HG03175 (cell line): Measurements from ENCODE around the gene SOS1.
"Not testable (repeated sequence)": the region's sequence is repeated elsewhere in the genome, so short reads cannot be mapped to it uniquely, and the experiment has no call there.

Source experiments
- ATAC-seq: cut with Tn5 transposase; IDR thresholded peaks from one replicate; pipeline ENCODE4 v1.9.1; 2021; ENCODE audit warnings: mild to moderate bottlenecking, moderate library complexity; ENCODE audit not compliant: unreplicated experiment

SOS1 gene

GRCh38 chr2:39120771-39121522 lies at the start of gene SOS1:
TSS of gene SOS1 (minus strand) at chr2:39121051. CDS start at chr2:39120422, 629 bp downstream.
- ATAC-seq: peak; percentile 45

- ATAC-seq: no peak
Measured at GRCh38 chr2:39164089-39164488, 43.2 kb upstream of the SOS1 start.

GRCh38 chr2:39160982-39161381 lies 40.1 kb upstream of the SOS1 start:
- no peak for ATAC-seq

- no peak for ATAC-seq
Measured at GRCh38 chr2:39159283-39159682, 38.4 kb upstream of the SOS1 start.

GRCh38 chr2:39158351-39158750 lies 37.5 kb upstream of the SOS1 start:
- ATAC-seq: no peak

- ATAC-seq: no peak
Measured at GRCh38 chr2:39156846-39157245, 36.0 kb upstream of the SOS1 start.

GRCh38 chr2:39156107-39156506 lies 35.3 kb upstream of the SOS1 start:
- no peak for ATAC-seq

GRCh38 chr2:39155573-39155972 lies 34.7 kb upstream of the SOS1 start:
- not testable (repeated sequence) for ATAC-seq

- no peak for ATAC-seq
Measured at GRCh38 chr2:39154944-39155343, 34.1 kb upstream of the SOS1 start.

GRCh38 chr2:39153312-39153711 lies 32.5 kb upstream of the SOS1 start:
- no peak for ATAC-seq

- no peak for ATAC-seq
Measured at GRCh38 chr2:39152504-39152903, 31.7 kb upstream of the SOS1 start.

- ATAC-seq: no peak
Measured at GRCh38 chr2:39150890-39151497, 30.1 kb upstream of the SOS1 start.

GRCh38 chr2:39150102-39150562 lies 29.3 kb upstream of the SOS1 start:
- ATAC-seq: no peak

- no peak for ATAC-seq
Measured at GRCh38 chr2:39146630-39147029, 25.8 kb upstream of the SOS1 start.

GRCh38 chr2:39145906-39146421 lies 25.1 kb upstream of the SOS1 start:
- no peak for ATAC-seq

GRCh38 chr2:39144416-39144815 lies 23.6 kb upstream of the SOS1 start:
- no peak for ATAC-seq

GRCh38 chr2:39142904-39143605 lies 22.2 kb upstream of the SOS1 start:
- ATAC-seq: no peak

- peak; percentile 46 for ATAC-seq
Measured at GRCh38 chr2:39141334-39142271, 20.8 kb upstream of the SOS1 start.

- not testable (repeated sequence) for ATAC-seq
Measured at GRCh38 chr2:39140948-39141333, 20.1 kb upstream of the SOS1 start.

GRCh38 chr2:39140322-39140847 lies 19.5 kb upstream of the SOS1 start:
- ATAC-seq: no peak
